Spleen (tissue), 11 donors: ENCODE results near the gene PXT1. TPM values are rescaled to one million over a fixed set of nuclear protein-coding genes. Genes with fewer than 3 reads are reported as not detected.
A peak's percentile ranks its signal among the peaks of the same experiment; 100 is the strongest.

Experiments
- DNase-seq: peaks from one replicate; pipeline ENCODE4 v3.0.0-alpha.2; 2020
- H3K27ac ChIP-seq, 8 donors: fragments of 200-600 bp; sonication (generic) in 7 of 8; 1 replicate in 4 of 8; 2 replicates in 4 of 8; pipeline versions ENCODE4 v1.5.0 to v1.8.0; 2016 to 2021; ENCODE audit warnings: inconsistent platforms in 4 of 8, mild to moderate bottlenecking in 4 of 8, moderate library complexity in 1 of 8
- H3K27me3 ChIP-seq, 7 donors: fragments of 200-600 bp; sonication (generic) in 6 of 7; replicated peaks in 1 of 7; 1 replicate in 4 of 7; 2 replicates in 3 of 7; pipeline versions ENCODE4 v1.5.0 to v1.8.0; 2016 to 2021; ENCODE audit warnings: inconsistent platforms in 3 of 7, mild to moderate bottlenecking in 1 of 7
- H3K36me3 ChIP-seq, 6 donors: fragments of 200-600 bp; sonication (generic) in 5 of 6; 1 replicate in 4 of 6; 2 replicates in 2 of 6; pipeline versions ENCODE4 v1.5.0 to v1.8.0; 2016 to 2021; ENCODE audit warnings: inconsistent platforms in 2 of 6
- H3K4me1 ChIP-seq, 6 donors: fragments of 200-600 bp; sonication (generic) in 5 of 6; 1 replicate in 3 of 6; 2 replicates in 3 of 6; pipeline versions ENCODE4 v1.5.0 to v1.8.0; 2016 to 2021; ENCODE audit warnings: inconsistent platforms in 3 of 6
- H3K4me3 ChIP-seq, 8 donors: fragments of 200-600 bp; sonication (generic) in 7 of 8; 1 replicate in 4 of 8; 2 replicates in 4 of 8; pipeline versions ENCODE4 v1.5.0 to v1.8.0; 2016 to 2021; ENCODE audit warnings: inconsistent platforms in 4 of 8, mild to moderate bottlenecking in 4 of 8, moderate library complexity in 2 of 8
- H3K9me3 ChIP-seq, 8 donors: fragments of 200-600 bp; sonication (generic) in 7 of 8; 1 replicate in 4 of 8; 2 replicates in 4 of 8; pipeline versions ENCODE4 v1.5.0 to v1.8.0; 2016 to 2021; ENCODE audit warnings: inconsistent platforms in 4 of 8
- CTCF ChIP-seq, 11 experiments: fragments of 200-600 bp in 7 of 11; fragments of 450-650 bp in 4 of 11; sonication (generic) in 4 of 11; IDR thresholded peaks in 8 of 11; conservative IDR thresholded peaks in 3 of 11; 1 replicate in 7 of 11; 2 replicates in 4 of 11; pipeline versions ENCODE4 v1.4.0 to v1.8.0; 2016 to 2021; ENCODE audit warnings: antibody characterized with exemption in 11 of 11, inconsistent platforms in 4 of 11, mild to moderate bottlenecking in 1 of 11
- POLR2A ChIP-seq, 3 donors: fragments of 450-650 bp; IDR thresholded peaks; one replicate each; pipeline ENCODE4 v1.5.1; 2017; ENCODE audit warnings: antibody characterized with exemption in 3 of 3, mild to moderate bottlenecking in 1 of 3
- POLR2AphosphoS5 ChIP-seq, 3 donors: sonication (generic); formaldehyde crosslinking; IDR thresholded peaks; one replicate each; pipeline ENCODE4 v1.5.1; 2017; ENCODE audit warnings: antibody characterized with exemption in 3 of 3
- WGBS, 5 donors: extraction: QIAGEN DNeasy Blood & Tissue Kit in 3 of 5; methylation state at CpG; one replicate each; pipeline versions ENCODE4 v1.1.5 to v1.1.7; 2013 to 2018; 5-methylcytosine and 5-hydroxymethylcytosine counted together
- intact Hi-C: fragments of 100-400 bp; cut with DNase I; formaldehyde crosslinking; loops from one replicate; pipeline ENCODE4 v1.15.0; 2023; ENCODE audit warnings: low total_unique reads
- polyA plus RNA-seq, 3 donors: library from polyadenylated mRNA; stranded (reverse); fragments of 200-250 nt; gene quantifications; one replicate each; pipeline ENCODE4 v1.2.1, GENCODE V29; 2013
- total RNA-seq, 7 donors: library from RNA; depleted of rRNA in 3 of 7; stranded (reverse); fragments of >200 nt in 3 of 7; fragmentation: NEBNext Ultra II Directional in 4 of 7; extraction: Animal tissue kit (Norgen Biotek cat#: 25700) in 4 of 7; gene quantifications; one replicate each; pipeline versions ENCODE4 v1.1.0 to v1.2.1, GENCODE V29; 2016 to 2021
- donor health status: healthy with polysubstance abuse.
- donor health status: DM: no; HTN: no; CAD: no; lungs with moderate emphysema.
- donor health status: DM: no; HTN: no; CAD: no.
- donor health status: Bipolar disorder and iron deficiency.
- donor health status: healthy.
- donor health status: DM: no; HTN: no; CAD: no.
- donor health status: DM: yes; HTN: yes; CAD: no.

PXT1 gene
- total and polyA plus RNA-seq, 10 donors: 0.49 TPM; not detected in 9

GRCh38 chr6:36478051-36478526, 35.4 kb upstream of the PXT1 start:
- intact Hi-C loops: no loop called here
- TF ChIP-seq POLR2A (IDR thresholded peaks at IDR 0.05) (no peak), CTCF (IDR thresholded peaks at IDR 0.05 in 8 of 11, conservative IDR thresholded peaks at IDR 0.05 in 3 of 11) (no peak), POLR2AphosphoS5 (IDR thresholded peaks at IDR 0.05) (peak in 1 of 3 donors; percentile 33)
- H3K4me3 ChIP-seq: no peak overlapping the region

GRCh38 chr6:36469946-36470345, 27.3 kb upstream of the PXT1 start:
- intact Hi-C loops: no loop called here
- no peak for DNase-seq
- peaks cover 0 to 4% (median 0%) of the 10 kb centered on the region in 8 donors for H3K9me3 ChIP-seq
- 92 to 98% (median 96%) methylated on average over 3 of the region's 3 CpGs for WGBS, 5 donors
- TF ChIP-seq CTCF (IDR thresholded peaks at IDR 0.05 in 8 of 11, conservative IDR thresholded peaks at IDR 0.05 in 3 of 11) (no peak), POLR2A (IDR thresholded peaks at IDR 0.05) (no peak), POLR2AphosphoS5 (IDR thresholded peaks at IDR 0.05) (no peak)
- H3K4me1 ChIP-seq: peaks cover 0 to 22% (median 10%) of the 10 kb centered on the region in 6 donors
- no peaks in the 10 kb centered on the region for H3K27me3 ChIP-seq
- H3K36me3 ChIP-seq: peaks cover 0 to 52% (median 31%) of the 10 kb centered on the region in 6 donors
- no peak overlapping the region for H3K4me3 ChIP-seq
- no peak overlapping the region for H3K27ac ChIP-seq

More at GRCh38 chr6:36478051-36478526, 35.4 kb upstream of the PXT1 start:
- no peak for DNase-seq
- Histone ChIP-seq H3K4me1 (peaks cover 0 to 26% (median 10%) of the 10 kb centered on the region in 6 donors), H3K9me3 (no peaks in the 10 kb centered on the region), H3K27ac (peak overlapping the region in 3 of 8 donors; percentile 23 to 33 (median 30)), H3K36me3 (peaks cover 6 to 93% (median 44%) of the 10 kb centered on the region in 6 donors), H3K27me3 (no peaks in the 10 kb centered on the region)
- WGBS, 5 donors: 12 to 74% (median 39%) methylated on average over 1 to 2 of the region's 2 CpGs

GRCh38 chr6:36469148-36469661, 26.6 kb upstream of the PXT1 start:
- no peak for DNase-seq
- H3K4me3 ChIP-seq: no peak overlapping the region
- peaks cover 0 to 26% (median 10%) of the 10 kb centered on the region in 6 donors for H3K4me1 ChIP-seq
- H3K36me3 ChIP-seq: peaks cover 0 to 44% (median 30%) of the 10 kb centered on the region in 6 donors
- WGBS, 5 donors: 75 to 88% (median 82%) methylated on average over 6 of the region's 6 CpGs
- H3K9me3 ChIP-seq: peaks cover 0 to 4% (median 0%) of the 10 kb centered on the region in 8 donors
- no peaks in the 10 kb centered on the region for H3K27me3 ChIP-seq
- no peak for TF ChIP-seq CTCF (IDR thresholded peaks at IDR 0.05 in 8 of 11, conservative IDR thresholded peaks at IDR 0.05 in 3 of 11)
- no peak for TF ChIP-seq POLR2AphosphoS5 (IDR thresholded peaks at IDR 0.05)
- TF ChIP-seq POLR2A (IDR thresholded peaks at IDR 0.05): no peak
- intact Hi-C loops: no loop called here
- no peak overlapping the region for H3K27ac ChIP-seq

GRCh38 chr6:36467625-36468024, 25.0 kb upstream of the PXT1 start:
- H3K27me3 ChIP-seq: no peaks in the 10 kb centered on the region
- H3K36me3 ChIP-seq: peaks cover 0 to 29% (median 24%) of the 10 kb centered on the region in 6 donors
- H3K27ac ChIP-seq: no peak overlapping the region
- intact Hi-C loops: no loop called here
- 97 to 100% (median 98%) methylated on average over 3 of the region's 3 CpGs for WGBS, 5 donors
- H3K4me1 ChIP-seq: peaks cover 0 to 40% (median 10%) of the 10 kb centered on the region in 6 donors
- peaks cover 0 to 4% (median 0%) of the 10 kb centered on the region in 8 donors for H3K9me3 ChIP-seq
- DNase-seq: no peak
- TF ChIP-seq CTCF (IDR thresholded peaks at IDR 0.05 in 8 of 11, conservative IDR thresholded peaks at IDR 0.05 in 3 of 11) (no peak), POLR2A (IDR thresholded peaks at IDR 0.05) (no peak), POLR2AphosphoS5 (IDR thresholded peaks at IDR 0.05) (no peak)
- no peak overlapping the region for H3K4me3 ChIP-seq
